ENCODE results near the gene SEC61A1.

SEC61A1 gene

GRCh38 chr3:128051837-128052594 lies at the start of gene SEC61A1:
Gene SEC61A1, plus strand, starts transcription at chr3:128052437. Its CDS starts 116 bp downstream, at chr3:128052553.
- DNase-seq, result peak; percentile 95

DNA sequence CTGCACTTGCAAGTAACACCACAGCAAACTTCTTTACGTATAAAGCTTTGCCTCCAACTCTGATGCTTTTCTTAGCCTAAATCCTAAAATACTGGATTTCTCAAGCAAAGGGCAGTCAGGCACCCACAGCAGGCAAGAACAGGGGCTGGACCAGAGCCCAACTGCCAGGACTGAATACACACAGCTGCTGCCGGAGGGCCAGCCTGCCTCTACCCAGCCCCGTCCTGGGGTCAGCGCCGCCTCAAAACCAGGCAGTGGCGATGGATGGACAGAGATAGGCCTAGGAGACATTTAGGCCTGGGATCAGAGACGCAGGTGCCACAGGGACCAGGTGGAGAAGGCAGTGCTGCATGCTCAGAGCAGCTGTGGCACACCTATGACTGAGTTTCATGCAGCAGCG lies 47.6 kb upstream of the SEC61A1 start:
- no peak for DNase-seq

DNA sequence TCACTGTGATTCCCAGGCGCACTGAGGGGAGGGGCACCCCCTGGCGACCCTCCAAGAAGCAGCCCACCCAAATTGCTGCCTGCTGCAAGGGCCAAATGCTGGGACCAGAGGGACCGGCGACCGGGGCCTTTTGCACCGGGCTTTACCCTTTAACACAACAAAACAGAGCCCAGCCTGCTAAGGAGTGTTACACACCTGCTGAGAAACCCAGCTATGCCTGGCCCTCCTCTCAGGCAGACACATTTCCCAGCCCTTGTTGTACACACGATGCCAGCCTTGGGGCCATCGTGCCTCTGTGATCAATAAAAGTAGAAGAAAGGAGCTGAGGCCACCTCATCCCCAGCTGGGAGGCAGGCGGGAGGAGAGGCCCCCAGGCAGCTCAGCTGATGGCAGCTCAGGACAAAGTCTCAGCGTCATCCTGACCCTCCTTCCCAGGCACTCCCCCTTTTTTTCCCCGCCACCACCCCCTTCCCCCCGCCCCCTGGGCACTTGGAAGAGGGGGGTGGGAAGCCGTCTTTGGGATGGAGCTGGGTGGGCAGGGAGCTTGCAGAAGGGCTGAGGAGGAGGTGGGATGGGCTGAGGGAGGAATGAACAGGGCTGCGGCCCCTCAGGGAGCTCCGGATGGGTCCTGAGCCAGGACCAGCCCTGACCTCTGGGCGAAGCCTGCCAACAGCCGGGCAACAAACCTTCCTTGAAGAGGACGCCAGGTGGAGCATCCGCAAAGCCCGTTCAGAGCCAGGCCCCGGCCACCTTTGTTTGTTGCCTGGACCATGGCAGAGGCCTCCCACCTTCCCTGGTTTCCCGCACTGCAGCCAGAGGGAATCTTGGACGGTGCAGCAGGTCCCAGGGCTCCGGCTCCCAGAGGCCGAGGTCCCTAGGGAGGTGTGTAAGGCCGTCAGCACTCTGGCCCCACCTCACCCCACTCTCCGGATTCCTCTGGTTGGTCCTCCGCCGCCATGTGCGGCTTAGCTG lies 45.9 kb upstream of the SEC61A1 start:
- no peak for DNase-seq

GRCh38 chr3:128007033-128007424 lies 45.2 kb upstream of the SEC61A1 start:
- DNase-seq, result no peak

GRCh38 chr3:128009952-128010846 lies 42.0 kb upstream of the SEC61A1 start:
- DNase-seq, result no peak

- no peak for DNase-seq
Measured at GRCh38 chr3:128011140-128011539, 41.1 kb upstream of the SEC61A1 start.

DNA sequence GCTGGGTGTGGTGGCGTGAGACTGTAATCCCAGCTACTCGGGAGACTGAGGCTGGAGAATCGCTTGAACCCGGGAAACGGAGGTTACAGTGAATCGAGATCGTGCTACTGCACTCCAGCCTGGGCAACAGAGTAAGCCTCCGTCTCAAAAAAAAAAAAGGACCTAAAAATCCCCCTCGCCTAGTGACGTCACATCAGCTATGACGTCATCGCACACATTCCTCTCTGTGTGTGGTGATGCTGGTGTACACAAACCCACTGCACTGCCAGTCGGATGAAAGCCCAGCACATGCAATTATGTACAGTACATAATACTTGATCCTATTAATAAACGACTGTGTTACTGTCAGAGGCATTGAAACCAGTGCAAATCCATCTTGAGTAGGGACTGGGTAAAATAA lies 40.2 kb upstream of the SEC61A1 start:
- DNase-seq, result no peak

GRCh38 chr3:128014548-128014947 lies 37.7 kb upstream of the SEC61A1 start:
- DNase-seq, result no peak

GRCh38 chr3:128016502-128016901 lies 35.7 kb upstream of the SEC61A1 start:
- no peak for DNase-seq

DNA sequence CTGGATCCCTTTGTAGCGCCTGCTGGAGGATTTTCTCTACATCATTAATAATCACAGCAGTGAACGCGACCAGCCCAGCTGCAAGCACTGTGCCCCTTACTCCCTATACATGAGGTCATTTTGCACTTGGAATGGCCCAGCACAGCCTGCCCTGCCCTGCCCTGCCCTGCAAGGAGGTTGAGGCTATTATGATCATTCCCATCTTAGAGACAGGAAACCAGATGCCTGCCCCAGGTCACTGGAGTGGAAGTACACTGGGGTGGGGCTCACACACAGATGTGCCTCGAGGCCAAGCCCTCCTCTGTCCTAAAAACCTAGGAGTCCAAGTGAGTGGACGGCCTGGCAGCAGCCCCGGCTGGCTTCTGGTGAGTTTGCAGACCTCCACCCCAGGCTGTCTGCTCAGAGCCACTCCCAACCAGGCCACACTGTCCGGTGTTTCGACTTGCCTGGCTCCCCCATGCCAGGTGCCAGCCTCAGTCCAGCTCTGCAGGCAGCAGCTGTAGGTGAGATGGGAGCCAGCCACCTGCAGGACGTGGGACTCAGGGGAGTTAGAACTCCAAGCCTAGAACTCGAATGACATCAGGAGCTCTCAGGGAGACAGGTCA lies 30.4 kb upstream of the SEC61A1 start:
- no peak for DNase-seq

GRCh38 chr3:128033102-128033501 lies 19.1 kb upstream of the SEC61A1 start:
- no peak for DNase-seq

DNA sequence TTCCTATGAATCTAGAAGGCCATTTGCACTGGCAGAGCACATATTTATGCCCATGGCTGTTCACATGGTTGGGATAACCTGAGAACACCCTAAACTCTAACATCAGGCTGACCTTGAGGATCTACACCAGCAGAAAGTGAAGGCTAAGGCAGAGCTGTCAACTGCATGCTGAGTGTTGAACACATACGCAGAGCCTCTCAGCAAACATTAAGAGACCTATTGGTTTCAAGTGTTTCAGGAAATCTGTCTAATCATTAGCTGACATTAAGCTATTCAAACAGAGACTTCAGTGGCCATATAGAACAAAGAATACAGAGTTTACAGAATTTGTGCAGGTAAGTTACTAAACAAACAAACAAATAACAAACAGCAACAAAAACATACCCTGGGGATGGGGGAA lies 16.1 kb upstream of the SEC61A1 start:
- DNase-seq, result no peak

GRCh38 chr3:128040041-128040440 lies 12.2 kb upstream of the SEC61A1 start:
- no peak for DNase-seq

DNA sequence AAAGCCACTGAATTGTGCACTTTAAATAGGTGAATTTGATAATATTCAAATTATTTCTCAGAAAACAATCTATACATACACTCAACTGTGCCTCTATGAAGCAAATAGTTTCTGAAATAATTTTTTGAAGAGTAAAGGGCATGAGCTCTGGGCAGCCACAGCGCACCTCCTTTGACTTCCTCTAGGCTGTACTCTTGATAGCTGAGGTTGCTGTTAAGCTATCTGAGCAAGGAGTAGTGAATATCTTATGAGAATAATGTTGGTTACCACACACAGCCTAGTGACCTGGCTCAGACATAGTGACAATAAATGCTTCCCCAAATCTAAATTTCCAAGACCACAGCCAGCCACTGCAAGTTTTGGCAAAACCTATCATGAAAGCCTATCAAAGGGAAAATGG lies 11.6 kb upstream of the SEC61A1 start:
- DNase-seq, result no peak

GRCh38 chr3:128041344-128041743 lies 10.9 kb upstream of the SEC61A1 start:
- no peak for DNase-seq

DNA sequence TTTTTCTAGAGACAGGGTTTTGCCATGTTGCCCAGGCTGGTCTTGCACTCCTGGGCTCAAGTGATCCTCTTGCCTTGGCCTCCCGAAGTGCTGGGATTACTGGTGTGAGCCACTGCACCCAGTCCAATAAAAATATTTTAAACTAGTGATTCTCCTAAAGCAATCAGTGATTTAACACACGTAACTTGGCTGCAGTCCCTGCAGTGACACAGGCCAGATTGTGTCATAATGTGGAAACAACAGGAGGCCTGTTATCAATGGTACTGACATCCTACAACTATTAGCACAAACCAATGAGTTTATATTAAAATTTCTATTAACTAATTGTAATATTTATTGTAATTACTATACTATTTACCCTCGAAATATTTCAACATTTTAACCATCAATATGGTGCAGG lies 1.6 kb upstream of the SEC61A1 start:
- DNase-seq, result no peak

- peak; percentile 14 for DNase-seq
Measured at GRCh38 chr3:128051459-128051836, 789 bp upstream of the SEC61A1 start.

DNA sequence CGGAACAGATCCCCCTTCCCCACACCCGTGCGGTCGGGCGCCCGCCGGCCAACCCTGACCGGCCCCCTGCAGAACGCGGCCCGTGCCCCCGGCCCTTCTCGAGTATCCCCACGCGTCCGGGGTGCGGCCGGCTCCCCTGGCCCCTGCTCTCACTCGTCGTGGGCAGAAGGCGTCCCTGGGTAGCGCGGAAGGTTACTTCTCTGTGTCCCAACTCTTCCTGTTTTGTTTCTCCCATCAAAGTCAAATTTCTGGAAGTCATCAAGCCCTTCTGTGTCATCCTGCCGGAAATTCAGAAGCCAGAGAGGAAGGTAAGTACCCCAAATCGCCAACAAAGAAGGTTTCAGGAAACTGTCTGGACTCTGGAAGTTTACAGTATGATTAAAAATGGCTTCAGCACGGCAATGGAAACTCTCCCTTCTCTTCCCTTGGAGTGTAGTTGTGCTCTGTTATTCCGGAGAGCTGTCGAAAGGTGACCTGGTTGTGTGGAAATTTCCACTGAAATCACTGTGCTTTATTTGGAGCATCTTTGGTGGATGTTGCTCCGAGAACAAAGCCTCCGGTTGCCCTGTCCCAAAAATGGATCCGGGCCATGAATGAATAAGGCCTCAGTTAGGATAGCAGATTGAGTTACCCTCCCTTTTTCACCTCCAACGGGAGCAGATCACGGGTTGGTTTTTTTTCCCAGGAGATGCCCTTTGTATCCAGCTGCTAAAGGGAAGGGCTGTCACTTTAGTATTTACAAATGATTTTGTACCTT lies 536 bp downstream of the SEC61A1 start:
- DNase-seq, result no peak

DNA sequence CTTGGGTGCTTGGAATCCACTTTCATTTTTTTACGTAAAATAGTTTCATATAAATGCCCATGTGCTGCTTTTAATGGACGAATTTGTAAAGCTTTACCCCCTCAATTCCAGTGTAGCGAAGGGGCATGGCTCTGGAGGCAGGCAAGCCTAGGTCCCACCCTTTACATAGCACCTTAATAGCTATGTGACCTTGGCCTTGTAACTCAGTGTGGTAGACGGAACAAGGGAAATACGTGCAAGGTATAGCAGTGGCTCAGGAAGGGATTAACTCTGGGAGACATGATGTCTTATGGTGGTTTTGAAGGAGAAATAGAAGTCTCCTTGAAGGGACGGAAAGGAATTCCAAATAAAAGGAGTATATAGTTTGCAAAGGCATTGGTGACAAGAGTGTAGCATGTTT lies 1.4 kb downstream of the SEC61A1 start:
- no peak for DNase-seq

- no peak for DNase-seq
Measured at GRCh38 chr3:128054367-128054766, 2.1 kb downstream of the SEC61A1 start.

DNA sequence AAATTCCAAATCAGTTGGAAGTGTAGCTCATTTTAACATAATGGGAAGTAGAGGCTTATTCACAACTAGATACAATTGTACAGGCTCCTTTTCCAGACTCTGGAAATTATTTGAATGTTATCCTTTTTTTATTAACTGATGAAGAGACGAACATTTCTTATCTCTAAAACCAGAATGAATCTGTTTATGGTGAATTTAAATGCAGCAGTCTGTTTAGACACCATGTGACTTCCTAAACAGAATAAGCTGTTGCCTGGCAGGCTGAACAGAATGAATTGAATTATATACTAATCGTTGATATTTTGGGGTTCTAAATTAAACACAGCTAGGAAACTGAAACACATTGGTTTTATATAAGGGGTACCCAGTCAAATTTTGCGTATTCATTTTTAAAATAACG lies 4.0 kb downstream of the SEC61A1 start:
- no peak for DNase-seq

Data from activated CD8-positive, alpha-beta memory T cell treated with anti-CD3 and anti-CD28 coated beads, Interleukin-2, amount 50 U/mL, for 4 hours (primary cell).